GM18517 (cell line): ENCODE measurements around the gene NIT1.
"Not testable (repeated sequence)": the region's sequence is repeated elsewhere in the genome, so short reads cannot be mapped to it uniquely, and the experiment has no call there.

Experiments
- ATAC-seq: cut with Tn5 transposase; IDR thresholded peaks from one replicate; pipeline ENCODE4 v1.9.1; 2021; ENCODE audit warnings: mild to moderate bottlenecking, moderate library complexity; ENCODE audit not compliant: unreplicated experiment

Gene NIT1

DNA sequence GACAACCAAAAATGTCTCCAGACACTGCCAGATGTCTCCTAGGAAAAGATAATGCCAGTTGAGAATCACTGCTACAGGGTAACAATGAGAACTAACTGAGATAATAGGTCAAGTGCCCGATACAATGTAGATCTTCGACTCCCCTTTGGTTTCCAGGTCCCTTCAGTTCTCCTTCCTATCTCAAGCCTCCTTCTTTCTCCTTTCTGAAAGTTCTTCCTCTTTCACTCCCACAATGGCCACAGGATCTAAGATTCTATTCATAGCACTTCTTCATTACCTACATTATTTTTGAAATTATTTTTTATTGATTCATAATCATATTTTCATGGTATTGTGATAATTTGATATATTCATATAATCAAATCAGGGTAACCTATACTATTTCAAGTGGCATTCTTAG, 6.4 kb upstream of the NIT1 start:
- no peak for ATAC-seq

DNA sequence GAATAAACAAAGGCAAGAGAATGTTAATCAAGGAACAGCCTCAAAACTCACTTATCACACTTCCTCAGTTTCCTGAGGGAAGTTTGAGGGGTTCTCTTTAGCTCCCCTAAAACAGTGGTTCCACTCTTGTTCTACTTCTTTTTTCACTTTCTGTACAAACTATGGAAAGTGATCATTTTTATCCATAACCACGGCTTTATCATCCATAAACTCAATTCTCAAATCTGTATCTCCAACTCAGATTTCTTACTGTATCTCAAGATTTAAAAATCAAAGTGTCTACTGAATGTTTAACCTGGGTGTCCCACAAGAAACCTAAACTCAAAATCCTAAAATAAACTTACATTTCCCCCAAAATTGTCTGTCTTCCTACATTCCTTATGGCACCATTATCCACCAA, 4.0 kb upstream of the NIT1 start:
- no peak for ATAC-seq

DNA sequence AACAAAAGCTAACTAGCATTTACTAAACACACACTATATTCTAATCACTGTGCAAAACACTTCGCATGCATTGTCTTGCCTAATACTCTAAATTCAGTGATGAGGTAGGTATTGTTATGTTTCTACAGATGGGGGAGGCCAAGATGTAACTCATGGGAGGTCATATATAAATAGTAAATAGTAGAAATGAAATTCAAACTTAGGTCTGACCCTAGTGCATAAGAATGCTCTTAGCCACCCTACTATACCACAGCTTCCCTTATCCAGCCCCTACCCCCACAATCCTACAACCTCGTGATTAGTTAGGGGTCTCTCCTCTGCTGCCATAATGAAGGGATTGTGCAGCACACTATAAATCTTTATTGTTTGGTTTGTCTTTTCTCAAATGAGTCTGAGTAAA, 3.3 kb upstream of the NIT1 start:
- ATAC-seq: no peak

DNA sequence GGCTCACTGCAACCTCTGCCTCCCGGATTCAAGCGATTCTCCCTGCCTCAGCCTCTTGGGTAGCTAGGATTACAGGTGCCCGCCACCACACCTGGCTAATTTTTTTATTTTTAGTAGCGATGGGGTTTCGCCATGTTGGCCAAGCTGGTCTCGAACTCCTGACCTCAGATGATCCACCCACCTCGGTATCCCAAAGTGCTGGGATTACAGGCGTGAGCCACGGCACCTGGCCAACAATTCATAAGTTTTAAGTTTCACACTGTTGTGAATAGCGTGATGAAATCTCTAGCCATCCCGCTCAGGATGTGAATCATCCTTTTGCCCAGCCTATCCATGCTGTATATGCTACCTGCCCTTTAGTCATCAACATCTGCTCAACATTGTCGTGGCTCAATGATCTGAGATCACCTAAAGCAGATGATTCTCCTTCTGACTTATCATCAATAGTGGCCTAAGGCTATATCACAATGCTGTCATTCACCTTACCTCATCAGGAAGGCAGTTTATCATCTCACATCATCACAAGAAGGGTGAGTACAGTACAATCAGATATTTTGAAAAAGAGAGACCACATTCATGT, 2.7 kb upstream of the NIT1 start:
- no peak for ATAC-seq

DNA sequence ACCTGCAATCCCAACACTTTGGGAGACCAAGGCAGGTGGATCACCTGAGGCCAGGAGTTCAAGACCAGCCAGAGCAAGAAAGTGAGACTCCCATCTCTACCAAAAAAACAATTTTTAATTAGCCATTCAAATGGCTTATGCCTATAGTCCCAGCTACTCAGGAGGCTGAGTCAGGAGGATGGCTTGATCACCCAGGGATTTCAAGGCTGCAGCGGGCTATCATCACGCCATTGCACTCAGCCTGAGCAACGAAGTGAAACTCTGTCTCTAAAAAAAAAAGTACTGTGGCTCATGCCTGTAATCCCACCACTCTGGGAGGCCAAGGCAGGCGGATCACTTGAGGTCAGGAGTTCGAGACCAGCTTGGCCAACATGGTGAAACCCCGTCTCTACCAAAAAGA, 1.9 kb upstream of the NIT1 start:
- ATAC-seq: not testable (repeated sequence)

DNA sequence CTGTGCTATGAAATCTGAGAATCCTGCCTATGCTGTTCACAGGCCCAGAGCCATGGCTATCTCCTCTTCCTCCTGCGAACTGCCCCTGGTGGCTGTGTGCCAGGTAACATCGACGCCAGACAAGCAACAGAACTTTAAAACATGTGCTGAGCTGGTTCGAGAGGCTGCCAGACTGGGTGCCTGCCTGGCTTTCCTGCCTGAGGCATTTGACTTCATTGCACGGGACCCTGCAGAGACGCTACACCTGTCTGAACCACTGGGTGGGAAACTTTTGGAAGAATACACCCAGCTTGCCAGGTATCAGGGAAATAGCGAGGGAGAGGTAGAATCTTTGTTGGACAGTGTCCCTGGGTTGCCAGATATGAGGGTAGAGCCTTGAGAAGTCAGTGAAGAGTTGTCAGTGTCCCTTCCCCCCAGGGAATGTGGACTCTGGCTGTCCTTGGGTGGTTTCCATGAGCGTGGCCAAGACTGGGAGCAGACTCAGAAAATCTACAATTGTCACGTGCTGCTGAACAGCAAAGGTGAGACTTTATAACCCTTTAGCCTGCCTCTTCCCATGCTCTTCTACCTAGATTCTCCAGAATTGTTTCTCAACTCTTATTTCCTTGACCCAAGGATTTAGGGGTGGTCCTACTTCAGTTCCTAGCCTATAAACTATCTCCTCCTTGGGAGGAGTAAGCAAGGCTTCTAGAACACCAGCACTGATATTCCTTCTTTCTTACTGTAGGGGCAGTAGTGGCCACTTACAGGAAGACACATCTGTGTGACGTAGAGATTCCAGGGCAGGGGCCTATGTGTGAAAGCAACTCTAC, 1.4 kb downstream of the NIT1 start:
- peak; percentile 52 for ATAC-seq

DNA sequence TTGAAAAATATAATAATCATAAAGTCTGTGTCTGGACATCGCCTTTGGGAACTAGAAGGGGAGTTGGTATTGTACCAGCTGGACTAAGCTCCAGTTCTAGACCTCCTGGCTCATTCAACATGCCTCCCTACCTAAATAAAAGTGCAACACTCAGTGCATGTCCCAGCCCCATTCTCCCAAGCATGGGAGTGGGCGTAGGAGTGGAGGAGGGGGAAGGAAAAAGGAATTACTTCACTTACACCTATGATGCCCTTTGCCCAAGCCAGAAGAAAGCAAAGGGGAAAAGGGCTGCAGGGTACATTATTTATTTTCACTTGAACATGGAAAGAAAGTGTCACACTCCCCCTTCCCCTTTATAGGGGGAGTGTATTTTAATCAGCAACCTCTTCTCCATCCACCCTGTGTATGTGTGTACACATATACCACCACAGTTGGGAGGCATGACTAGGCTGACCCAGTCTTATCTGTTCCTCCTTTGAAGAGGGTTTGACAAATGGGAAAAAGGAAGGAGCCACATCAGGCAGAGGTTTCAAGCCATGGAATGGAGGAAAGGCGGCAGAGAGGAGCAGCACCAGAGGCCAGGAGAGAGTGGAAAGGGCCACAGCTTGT, 3.2 kb downstream of the NIT1 start:
- ATAC-seq: no peak

DNA sequence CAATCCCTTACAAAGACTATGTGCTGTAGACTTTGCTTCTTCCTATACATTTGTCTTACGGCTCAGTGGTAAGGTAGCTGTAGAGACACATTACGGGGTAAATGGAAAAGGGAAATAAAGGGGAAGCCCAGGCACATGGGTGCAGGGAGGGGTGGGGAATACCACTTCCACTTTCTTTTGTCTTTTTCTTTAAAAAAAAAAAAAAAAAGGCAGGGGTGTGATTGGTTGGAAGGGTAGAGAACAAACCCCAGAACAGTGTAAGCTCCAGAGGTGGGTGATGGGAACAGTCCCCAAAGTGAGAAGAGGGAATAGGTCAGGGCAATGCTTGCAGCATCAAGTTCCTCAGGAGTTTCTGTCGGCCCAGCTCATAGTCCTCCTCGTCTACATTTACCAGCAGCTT, 3.9 kb downstream of the NIT1 start:
- no peak for ATAC-seq

DNA sequence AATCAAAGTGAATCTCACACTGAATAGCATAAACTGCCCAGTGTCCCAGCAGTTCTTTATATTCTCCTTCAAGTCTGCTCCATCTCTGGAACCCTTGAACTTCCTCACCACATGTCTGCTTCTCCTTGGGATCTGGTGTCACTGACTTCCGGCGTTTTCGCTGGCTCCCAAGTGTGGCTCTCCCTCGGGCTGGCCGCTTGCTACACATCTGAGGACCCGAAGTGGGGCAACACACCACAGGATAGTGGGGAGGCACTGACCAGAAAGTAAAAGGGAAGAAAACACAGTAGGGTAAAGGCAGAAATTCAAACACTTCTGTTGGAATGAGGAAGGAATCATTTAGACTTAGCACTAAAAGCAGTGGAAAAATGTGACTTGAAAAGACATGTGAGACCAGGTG, 5.1 kb downstream of the NIT1 start:
- ATAC-seq: no peak

DNA sequence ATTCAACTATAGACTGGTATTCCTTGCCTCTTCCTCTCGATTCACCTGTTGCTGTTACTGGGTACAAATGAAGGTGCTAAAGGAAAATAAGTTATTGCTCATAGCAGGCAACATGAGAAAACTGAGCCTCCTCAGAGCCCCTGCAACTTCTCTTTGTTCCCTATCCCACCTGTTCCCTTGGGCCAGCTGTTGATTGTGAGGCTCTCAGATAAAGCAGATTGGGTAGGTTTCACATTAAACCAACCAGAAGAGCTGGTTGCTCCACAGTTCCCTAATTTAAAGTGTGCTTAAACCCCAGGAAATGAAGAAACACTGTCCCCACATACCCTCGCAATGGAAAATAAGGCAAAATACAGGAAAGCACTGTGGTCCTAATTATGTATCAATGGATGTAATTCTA, 9.7 kb downstream of the NIT1 start:
- no peak for ATAC-seq

DNA sequence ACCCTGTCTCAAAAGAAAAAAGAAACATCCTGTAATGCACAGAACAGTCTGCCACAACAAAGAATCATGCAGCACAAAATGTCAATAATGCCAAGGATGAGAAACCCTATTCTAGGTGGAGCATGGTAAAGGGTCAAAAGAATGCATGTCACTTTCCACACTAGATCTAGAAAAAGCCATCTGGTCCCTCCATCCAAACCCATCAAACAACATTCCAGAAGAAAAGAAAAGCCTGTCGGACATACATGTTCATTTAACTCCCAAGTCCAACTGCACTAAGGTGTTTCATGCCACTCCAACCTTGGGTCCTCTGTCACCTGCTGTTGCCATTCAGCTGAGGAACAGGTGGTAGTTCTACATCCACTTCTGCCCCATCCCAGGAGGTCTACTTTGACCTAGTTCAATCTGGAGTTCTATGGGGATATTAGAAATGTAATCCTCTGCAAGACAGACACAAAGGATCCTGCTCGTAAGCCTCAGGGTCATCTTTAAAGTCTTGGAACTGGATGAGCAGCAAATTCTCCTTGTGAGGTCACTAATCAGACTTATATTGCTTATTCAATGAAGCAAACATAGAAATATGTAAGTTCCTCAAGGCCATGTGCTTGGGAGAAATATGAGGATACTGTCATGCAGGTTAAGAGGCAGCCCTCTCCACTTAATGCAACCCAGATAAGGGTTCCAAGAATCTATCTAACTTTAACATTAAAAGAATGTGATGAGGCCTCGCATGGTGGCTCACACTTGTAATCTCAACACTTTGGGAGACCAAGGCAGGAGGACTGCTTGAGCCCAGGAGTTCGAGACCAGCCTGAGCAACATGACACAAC, 10.9 kb downstream of the NIT1 start:
- ATAC-seq: no peak

DNA sequence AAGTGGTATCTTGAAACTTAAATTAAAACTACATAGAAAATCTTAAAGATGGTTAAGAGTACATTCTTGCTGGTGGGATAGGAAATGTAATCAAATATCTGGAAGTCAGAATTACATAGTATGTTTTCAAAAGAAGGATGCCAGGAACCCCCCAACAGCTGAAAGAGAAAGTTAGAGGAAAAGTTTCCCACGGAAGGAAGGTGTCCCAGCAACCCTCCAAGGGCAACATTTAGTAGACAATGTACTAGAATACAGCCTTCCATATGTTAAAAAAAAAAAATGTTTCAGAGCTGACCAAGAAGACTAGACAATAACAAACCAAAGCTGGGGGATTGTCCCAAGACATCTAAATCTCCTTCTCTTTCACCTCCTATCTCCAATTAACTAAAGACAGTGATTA, 12.4 kb downstream of the NIT1 start:
- no peak for ATAC-seq

DNA sequence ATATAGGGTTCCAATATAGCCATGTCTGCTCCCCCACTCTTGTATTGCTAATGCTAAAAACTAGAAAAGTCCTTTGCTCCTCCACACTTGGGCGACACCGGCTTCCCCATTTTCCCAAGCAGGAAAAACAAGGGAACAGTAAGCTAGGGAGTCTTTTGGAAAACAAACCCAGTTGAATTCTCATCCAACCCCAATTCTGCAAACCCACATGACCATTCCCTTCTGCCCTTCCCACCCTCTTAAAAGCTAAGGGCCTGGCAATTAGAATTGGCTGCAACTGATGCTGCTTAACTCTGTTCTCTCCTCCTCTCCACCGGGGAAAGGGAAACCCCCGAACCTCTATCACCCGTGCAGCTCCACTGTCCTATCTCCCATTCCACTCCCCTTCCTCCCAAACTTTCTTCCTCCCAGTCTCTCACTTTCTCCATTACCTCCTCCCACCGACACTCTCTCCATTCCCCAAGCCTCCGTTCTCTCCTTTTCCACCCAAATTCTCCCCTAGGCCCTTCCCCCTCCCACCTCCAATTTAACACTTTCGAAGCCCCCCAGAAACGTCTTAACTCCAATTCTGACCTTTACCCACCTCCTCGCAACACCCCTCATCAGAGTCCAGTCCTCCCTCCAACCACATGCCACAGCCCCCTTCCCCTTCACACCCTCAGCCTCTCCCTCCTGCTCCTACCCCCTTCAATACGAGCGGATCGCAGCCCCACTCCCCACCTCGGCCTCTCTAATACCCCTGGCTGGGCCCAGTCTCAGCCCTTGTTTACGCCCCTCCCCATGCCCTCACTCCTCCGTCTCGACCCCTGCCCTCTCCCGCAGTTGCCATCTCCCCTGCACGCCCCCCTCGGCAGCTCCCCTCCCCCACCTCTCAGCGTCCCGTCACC, 13.9 kb downstream of the NIT1 start:
- no peak for ATAC-seq

DNA sequence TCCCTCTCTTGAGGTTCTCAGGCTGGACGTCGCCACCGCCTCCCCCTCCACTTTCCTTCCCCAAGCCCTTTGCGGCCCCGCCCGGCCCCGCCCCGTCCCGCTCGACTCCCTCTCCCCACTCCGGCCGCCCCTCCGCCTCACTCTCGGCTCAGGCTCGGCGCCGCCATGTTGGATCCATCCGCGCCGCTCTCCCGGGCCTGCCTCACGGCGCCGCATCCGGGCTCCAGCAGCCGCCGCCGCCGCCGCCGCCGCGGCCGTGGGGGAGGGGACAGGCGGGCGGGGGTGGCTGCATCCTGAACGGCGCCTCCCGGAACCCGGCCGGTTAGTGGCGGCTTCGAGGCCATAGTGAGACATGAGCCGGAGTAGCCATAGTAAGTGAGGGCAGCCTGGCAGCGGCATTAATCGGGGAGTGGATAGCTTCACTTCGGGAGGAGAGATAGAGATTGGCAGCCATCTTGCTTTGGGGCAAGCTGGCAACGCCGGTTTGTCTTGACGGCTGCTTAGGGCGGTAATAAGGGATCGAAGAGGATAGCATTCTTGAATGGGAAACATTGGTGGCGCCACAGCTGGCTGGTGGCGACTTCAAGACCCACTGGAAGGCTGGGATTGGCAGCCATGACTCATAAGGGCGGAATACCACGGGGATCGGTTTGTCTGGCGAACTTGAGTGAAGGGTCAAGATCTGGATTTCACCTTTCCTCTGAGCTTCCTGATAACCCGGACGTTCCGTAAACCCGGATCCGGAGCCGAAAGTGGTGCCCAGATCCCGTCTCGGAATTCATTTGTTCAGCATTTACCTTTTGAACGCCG, 14.7 kb downstream of the NIT1 start, which contains the start of gene DEDD:
Gene DEDD, minus strand, starts transcription at position 258 of the 810 bp plus-strand sequence. CDS start 8,205 bp downstream, outside the sequence.
- peak; percentile 94 for ATAC-seq

DNA sequence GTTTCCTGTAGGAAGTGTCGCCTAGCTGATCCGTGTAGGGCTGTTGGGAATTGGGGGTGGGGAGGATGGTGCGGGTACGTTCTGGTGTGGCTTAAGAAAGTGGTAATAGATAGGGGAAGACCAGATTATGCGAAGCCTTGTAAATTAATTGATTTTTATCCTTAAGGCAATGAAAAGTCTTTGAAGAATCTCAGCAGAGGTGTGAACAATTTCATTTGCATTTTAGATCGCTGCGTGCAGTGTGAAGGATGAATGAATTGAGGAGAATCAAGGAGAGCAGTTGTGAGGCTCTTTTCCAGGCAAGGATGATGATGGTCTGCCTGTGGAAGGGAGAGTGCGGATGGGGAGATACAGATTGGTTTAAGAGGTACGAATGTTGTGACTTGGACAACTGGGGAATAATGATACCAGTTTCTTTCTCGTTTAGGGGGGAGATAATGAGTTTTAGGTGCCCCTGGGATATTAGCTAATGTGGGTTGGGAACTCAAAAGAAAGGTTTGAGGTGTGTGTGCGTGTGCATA, 15.4 kb downstream of the NIT1 start:
- ATAC-seq: peak; percentile 3

DNA sequence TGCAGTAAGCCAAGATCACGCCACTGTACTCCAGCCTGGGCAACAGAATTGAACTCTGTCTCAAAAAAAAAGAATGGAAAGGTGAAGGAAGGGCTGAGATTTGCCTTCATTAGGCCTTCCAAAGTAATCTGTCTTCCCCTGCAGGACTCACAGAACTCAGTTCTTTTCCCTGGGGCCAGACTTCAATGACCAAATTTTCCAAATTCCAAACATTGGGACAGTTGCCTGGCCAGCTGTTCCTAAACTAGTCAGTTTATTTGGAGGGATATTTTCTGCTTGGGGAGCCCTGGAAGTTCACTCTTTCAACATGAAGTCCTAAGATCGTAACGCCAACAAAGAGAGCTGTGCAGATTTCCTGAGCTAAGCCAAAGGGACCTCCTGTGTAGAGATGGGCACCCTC, 20.0 kb downstream of the NIT1 start:
- no peak for ATAC-seq

DNA sequence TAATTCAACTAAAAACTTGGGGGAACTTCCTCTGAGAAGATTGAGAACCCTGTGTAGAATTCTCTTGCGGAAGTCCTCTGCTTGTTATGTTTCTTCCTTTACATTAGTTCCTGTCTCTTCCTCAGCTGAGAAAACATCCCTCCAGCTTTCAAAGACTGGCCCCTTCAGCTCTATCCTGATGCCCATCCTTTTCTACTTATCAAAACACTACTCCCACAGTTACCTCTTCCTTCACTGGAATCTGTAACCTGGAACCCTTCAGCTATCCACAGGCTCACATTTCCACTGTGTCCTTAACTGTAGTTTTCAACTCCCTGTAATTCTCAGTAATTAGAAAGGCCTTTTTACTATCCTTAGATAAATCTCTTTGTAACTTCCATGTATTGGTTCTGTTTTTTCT, 20.5 kb downstream of the NIT1 start:
- no peak for ATAC-seq

DNA sequence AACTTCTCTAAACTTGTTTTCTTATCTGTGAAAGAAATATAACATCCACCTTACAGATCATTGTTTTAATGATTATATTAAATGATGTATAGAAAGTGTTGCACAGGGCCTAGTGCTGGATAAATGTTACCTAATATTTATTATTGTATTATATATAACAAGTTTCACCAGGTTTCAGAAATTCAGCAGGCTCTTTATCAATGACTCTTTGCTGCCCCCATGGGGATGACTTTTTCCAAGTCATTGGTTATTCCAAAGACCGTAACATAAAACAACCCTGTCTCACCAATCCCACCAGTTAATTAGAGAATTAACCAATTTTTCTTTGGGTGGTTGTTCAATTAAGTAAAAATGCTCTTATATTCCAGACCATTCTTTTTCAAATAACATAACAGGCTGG, 21.9 kb downstream of the NIT1 start:
- no peak for ATAC-seq

DNA sequence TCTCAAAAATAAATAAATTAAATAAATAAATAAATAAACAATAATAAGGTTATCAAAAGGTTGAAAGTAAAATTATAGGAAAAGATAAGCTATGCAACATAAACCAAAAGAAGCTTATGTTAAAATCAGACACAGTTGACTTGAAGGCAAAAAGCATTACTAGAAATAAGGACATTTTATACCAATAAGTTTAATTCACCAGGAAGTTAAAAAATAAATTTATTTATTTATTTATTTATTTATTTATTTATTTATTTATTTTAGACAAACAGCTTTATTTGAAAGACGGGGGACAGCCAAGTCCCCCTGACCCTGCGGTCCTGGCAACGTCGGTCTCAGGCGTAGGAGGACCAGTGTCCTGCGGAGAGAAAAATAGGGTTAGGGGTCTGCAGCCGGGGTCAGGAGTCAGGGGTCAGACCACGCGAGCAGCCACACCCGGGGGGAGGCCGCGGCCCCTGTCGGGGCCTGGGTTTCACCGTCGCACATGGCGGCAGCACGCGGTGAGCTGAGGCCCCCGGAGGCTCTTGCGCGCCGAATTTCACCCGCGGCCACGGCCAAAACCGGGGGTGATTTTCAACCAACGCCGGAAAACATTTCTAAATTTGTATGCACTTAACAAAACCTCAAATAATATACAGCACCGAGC, 23.0 kb downstream of the NIT1 start:
- no peak for ATAC-seq
